Measurements from ENCODE around the gene PXMP4. TPM values are rescaled to one million over a fixed set of nuclear protein-coding genes. Genes with fewer than 3 reads are reported as not detected.
A peak's percentile ranks its signal among the peaks of the same experiment; 100 is the strongest.

Gene PXMP4, protein sequence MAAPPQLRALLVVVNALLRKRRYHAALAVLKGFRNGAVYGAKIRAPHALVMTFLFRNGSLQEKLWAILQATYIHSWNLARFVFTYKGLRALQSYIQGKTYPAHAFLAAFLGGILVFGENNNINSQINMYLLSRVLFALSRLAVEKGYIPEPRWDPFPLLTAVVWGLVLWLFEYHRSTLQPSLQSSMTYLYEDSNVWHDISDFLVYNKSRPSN
- total RNA-seq, result 6.7 TPM

DNA sequence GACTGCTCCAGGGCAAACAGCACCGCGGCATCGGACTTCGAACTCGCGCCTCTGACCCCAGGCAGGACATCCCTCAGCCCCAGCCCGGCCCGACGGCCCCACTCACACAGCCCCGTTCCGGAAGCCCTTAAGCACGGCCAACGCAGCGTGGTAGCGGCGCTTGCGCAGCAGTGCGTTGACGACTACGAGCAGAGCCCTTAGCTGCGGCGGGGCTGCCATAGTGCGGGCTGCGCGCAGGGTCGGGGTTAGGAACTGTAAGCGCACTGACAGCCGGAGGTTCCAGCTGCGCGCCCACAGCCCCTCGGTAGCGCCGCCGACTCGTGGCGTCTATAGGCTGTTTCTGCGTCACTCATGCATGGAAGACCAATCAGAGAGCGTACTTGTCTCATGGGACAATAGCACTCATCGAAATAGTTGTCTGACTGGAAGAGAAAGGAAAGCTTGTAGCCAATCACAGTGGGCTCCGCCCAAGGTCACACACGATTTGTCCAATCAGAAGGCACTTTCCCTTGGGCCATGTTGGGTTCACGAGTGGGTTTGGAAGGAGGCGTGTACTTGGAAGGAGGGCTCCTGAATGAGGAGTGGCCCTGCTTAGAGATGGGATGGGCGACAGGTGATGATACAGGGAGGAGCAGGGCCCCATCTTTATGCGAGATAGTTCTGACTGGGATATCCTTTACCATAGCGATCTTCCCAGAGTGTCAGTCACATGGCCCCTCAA, at the start of gene PXMP4:
PXMP4 (minus strand) TSS at position 322 of the 721 bp plus-strand sequence; CDS start at position 219, 103 bp downstream.
- DNase-seq (ENCODE audit: low read depth in 2 of 3, low spot score in 2 of 3), result peak; percentile 83 to 98 (median 95)

DNA sequence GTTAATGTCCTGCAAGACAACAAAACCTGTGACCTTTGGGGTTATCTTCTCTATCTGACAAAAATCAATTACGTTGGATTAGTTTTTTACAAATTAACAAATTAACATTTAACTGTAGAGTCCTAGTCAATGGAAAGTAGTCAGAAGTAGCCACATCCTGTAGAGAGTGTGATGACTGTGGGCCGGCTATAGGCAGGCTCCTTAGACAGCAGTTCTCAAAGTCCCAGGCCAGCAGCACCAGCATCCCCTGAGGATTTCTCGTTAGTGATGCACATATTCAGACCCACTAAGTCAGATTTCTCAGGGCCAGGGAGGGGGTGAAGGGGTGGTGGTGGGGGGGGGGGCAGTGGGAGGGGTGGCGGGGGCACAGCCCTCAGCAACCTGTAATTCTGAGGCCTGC, 48.9 kb upstream of the PXMP4 start:
- DNase-seq (ENCODE audit: low read depth in 2 of 3, low spot score in 2 of 3), result no peak

DNA sequence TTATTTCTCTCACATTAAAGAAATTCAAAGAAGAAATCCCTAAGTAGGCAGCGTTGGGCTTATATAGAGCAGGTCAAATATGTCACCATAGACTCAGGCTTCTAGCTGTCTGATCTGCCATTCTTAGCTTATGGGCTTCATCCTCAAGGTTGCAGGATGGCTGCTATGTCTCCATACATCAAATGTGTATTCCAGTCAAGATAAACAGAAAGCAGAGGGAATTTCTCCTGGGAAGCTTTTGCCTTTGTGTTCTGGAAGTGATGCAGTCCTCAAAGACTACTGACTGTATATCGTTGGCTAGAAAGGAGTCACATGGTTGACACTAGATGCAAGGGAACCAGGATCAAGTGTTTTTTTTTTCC, 47.6 kb upstream of the PXMP4 start:
- no peak for DNase-seq (ENCODE audit: low read depth in 2 of 3, low spot score in 2 of 3)

DNA sequence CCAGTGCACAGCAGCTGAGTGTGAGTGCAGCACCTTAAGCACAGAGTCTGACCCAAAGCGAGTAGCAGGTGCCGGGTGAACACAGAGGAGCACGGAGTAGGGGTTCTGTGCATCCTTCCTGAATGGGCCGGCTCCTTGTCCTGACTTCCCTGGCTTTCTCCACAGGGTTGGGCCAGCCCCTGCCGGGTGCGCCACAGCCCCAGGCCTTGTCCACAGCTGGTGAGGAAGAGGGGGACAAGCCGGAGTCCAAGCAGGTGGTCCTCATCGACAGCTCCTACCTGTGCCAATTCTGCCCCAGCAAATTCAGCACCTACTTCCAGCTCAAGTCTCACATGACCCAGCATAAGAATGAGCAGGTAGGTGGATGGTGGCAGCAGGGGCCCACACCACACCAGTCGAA, 46.6 kb upstream of the PXMP4 start:
- no peak for DNase-seq (ENCODE audit: low read depth in 2 of 3, low spot score in 2 of 3)

DNA sequence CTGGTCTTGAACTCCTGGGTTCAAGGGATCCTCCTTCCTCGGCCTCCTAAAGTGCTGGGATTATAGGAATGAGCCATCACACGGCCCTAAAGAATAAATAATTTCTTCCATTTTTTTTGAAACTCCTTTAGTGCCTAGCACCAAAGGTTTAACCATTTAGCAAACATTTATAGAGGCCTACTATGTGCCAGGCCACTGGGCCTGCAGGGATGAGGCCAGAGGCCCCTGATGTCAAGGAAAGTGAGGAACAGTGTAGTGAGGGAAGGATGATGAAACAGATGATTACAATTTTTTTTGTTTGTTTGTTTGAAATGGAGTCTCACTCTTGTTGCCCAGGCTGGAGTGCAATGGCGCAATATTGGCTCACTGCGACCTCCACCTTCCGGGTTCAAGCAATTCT, 45.5 kb upstream of the PXMP4 start:
- no peak for DNase-seq (ENCODE audit: low read depth in 2 of 3, low spot score in 2 of 3)

DNA sequence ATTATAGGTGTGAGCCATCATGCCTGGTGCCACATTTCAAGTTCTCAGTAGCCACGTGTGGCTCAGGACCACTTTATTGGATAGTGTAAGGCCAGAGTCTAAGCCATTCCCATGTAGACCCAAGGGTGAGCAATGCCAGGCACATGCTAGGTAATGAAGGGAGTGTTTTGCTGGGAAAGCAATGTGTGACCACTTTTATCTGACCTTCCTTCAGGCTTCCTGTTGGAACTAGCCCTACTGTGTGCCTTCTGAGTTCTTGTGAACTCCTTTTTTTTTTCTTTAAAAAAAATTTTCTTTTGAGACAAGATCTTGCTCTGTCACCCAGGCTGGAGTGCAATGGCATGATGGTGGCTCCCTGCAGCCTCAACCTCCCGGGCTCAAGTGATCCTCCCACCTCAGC, 45.0 kb upstream of the PXMP4 start:
- DNase-seq (ENCODE audit: low read depth in 2 of 3, low spot score in 2 of 3), result no peak

DNA sequence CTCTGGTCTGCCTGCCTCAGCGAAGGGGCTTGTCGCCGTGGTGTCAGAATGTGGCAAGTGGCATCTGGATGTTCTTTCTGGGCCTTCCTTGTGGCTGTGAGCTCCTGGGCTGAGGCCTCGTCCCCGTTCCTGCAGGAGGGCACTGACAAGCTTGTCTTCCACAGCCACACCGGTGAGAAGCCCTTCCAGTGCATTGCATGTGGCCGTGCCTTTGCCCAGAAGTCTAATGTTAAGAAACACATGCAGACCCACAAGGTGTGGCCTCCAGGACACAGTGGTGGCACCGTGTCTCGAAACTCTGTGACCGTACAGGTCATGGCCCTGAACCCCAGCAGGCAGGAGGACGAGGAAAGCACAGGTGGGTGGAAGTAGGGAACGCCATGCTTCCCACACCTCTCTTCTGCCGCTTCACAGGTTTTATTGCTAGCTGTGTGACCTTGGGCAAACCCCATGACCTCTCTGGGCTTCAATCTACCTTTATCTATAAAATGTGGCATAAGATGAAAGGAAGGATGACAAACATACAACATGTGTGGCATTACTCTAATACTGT, 41.7 kb upstream of the PXMP4 start:
- DNase-seq (ENCODE audit: low read depth in 2 of 3, low spot score in 2 of 3), result no peak

DNA sequence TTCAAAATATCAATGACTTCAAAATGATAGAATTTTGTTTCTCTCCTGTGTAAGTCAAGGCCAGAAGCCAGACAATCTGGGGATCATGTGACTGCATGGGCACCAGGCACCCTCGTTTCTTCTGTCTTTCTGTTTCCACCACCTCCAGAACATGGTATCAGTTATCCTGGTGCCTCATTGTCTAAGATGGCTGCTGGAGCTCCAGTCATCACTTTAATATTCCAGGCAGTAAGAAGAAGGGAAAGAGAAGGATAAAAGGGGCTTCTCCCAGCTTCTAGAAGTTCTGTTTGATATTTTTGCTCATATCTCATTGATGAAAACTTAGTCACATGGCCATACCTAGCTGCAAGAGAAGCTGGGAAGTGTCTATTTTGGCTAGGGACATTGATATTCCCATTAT, 37.3 kb upstream of the PXMP4 start:
- DNase-seq (ENCODE audit: low read depth in 2 of 3, low spot score in 2 of 3), result no peak

DNA sequence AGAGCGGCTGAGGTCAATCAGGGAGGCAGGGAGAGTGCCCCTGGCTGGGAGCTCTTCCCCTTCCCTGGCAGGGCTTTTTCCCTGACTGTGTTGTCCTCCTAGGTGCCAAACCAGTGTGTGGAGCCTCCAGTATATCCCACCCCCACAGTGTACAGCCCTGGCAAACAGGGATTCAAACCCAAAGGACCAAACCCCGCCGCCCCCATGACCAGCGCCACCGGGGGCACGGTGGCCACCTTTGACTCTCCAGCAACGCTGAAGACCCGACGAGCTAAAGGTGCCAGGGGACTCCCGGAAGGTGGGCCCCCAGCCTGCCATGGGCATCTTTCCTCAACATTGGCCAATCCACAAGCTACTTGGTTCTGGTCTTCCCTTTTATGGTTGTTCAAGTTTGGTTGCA, 36.9 kb upstream of the PXMP4 start:
- no peak for DNase-seq (ENCODE audit: low read depth in 2 of 3, low spot score in 2 of 3)

DNA sequence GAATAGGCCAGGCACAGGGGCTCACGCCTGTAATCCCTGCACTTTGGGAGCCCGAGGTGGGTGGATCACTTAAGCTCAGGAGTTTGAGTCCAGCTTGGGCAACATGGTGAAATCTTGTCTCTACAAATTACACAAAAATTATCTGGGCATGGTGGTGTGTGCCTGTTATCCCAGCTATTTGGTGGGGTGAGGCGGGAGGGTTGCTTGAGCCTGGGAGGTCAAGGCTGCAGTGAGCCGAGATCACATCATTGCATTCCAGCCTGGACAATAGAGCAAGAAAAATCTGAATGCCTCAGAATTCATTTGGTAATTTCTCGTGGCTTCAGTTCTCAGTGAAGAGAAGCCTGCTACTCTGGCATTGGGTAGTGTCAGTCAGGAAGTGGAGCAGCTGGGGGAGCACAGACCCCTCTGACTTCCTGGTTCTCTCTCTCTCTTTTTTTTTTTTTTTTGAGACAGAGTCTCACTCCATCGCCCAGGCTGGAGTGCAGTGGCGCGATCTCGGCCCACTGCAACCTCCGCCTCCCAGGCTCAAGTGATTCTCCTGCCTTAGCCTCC, 35.9 kb upstream of the PXMP4 start:
- peak in 1 of 3 donors; percentile 36 for DNase-seq (ENCODE audit: low read depth in 2 of 3, low spot score in 2 of 3)

DNA sequence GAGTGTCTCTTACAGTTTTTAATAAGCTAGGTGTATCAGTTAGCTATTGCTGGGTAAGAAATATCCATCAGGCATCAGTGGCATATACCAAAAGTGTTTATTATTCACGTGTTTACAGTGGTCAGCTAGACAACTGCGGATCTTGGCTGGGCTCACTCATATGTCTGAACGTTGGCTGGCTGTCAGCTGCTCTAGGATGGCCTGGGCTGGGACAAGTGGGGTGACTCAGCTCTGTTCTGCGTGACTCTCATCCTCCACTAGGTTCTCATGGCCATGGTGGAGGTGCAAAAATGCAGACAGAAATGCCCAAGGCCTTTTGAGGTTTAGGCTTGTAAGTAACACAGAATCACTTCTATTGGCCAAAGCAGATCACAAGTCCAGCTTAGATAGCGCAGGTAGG, 33.7 kb upstream of the PXMP4 start:
- DNase-seq (ENCODE audit: low read depth in 2 of 3, low spot score in 2 of 3), result no peak

DNA sequence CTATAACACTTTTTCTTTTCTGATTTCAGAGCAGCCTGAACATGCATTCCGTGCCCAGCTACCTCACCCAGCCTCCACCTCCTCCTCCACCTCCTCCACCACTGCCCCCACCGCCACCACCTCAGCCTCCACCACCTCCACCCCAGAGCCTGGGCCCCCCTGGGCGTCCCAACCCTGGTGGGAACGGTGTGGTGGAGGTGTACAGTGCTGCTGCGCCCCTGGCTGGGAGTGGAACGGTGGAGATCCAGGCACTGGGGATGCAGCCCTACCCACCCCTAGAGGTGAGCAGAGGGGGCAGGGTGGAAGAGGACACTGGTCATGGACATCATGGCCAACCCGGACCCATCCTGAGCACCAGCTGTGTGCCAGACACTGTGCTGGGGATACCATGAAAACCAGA, 33.0 kb upstream of the PXMP4 start:
- DNase-seq (ENCODE audit: low read depth in 2 of 3, low spot score in 2 of 3), result no peak

DNA sequence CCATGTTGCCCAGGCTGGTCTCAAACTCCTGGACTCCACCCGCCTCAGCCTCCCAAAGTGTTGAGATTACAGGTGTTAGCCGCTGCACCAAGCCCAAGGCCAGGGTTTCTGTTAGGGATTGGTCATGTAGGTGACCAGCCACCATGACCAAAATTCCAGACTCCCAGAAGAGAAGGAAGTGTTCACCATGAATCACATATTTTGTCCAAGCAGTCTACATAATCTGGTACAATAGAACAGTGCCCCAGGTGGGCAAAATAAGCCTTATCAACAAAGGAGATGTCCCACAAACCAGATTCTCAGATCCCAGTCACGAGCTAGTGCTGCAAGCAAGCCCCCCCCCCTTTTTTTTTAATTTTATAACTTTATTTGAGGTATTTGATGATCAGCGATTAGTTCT, 31.7 kb upstream of the PXMP4 start:
- DNase-seq (ENCODE audit: low read depth in 2 of 3, low spot score in 2 of 3), result no peak

DNA sequence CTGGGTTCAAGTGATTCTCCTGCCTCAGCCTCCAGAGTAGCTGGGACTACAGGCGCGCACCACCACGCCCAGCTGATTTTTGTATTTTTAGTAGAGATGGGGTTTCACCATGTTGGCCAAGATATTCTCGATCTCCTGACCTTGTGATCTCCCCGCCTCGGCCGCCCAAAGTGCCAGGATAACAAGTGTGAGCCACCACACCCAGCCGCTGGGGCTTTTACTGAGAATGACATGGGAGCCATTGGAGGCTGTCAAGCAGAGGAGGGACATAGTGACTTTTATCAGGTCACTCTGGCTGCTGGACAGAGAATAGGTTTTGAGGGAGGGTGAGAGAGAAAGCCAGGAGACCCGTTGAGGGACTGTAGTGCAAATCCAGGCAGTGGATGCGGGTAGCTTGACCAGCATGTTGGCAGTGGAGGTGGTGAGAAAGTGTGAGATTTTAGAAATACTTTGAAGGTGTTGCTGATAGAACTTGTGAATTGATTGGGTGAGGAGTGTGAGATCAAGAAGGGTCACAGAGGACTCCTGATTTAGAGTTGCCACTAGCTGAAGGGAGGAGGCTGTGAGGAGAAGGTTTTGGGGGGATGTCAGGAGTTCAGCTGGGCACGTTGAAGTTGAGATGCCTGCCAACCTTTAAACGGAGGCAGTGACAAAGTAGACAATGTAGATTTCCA, 26.4 kb upstream of the PXMP4 start:
- DNase-seq (ENCODE audit: low read depth in 2 of 3, low spot score in 2 of 3), result no peak

DNA sequence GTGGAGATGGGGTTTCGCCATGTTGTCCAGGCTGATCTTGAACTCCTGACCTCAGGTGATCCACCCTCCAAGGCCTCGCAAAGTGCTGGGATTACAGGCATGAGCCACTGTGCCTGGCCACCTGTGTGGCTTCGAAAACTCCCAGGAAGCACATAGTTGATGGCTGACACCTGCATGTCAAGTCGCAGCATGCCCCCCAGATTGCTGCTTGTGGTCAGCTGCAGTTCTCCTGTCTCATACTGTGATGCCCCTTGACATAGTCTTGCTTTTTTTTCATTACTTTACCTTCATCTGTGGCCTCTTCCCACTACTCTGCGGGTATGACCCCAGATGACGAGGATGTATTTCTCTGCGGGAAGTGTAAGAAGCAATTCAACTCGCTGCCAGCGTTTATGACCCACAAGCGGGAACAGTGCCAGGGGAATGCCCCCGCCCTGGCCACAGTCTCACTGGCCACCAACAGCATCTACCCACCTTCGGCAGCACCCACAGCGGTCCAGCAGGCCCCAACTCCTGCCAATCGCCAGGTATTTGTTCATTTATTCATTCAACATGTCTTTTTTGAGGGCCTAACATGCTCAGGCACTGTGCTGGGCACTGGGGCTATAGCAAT, 24.8 kb upstream of the PXMP4 start:
- DNase-seq (ENCODE audit: low read depth in 2 of 3, low spot score in 2 of 3), result no peak

DNA sequence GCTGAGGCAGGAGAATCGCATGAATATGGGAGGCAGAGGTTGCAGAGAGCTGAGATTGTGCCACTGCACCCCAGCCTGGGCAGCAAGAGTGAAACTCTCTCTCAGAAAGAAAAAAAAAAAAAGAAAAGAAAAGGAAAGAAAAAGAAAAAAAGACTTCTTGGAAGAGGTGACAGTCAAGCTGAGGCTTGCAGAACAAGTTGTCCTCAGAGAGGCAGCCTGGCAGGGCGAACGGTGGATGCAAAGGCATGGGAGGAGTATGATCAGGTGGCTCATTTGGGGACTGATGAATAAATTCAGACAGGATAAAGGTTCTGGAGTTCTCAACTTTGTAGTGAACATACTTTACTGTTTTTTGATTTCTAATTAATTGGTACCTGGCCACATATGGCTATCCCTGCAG, 24.1 kb upstream of the PXMP4 start:
- no peak for DNase-seq (ENCODE audit: low read depth in 2 of 3, low spot score in 2 of 3)

DNA sequence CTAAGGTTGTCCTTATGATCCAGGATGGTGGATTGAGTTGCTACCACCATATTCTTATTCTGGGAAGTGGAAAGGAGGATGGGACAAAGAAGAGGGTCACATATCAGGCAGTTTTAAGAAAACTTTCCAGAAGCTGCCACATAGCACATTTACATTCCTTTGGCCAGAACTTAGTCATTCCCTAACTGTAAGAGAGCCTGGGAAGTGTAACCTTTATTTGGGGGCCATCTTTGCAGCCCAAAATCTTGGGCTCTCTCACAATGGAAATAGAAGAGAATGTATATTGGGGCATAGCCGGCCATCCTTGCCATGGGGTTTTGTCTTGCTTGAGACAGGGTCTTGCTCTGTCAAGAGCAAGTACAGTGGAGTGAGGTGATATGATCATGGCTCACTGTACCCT, 20.1 kb upstream of the PXMP4 start:
- DNase-seq (ENCODE audit: low read depth in 2 of 3, low spot score in 2 of 3), result no peak

DNA sequence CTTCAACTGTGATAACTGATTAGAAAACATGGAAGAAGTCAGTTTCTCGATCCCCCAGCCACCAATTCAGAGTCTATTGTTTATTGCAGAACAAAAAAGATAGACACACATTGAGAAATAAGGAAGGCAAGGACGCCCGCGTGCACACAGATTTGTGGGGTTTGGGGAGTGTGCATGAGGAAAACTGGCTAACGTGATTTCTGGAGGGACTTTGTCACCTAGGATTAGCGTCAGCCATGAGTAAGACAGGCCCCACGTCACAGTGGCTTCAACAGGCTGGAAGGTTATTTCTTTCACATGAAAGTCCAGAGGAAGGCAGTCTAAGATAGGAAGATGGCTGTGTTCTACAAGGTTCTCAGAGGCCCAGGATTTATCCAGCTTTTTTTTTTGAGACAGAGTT, 19.4 kb upstream of the PXMP4 start:
- no peak for DNase-seq (ENCODE audit: low read depth in 2 of 3, low spot score in 2 of 3)

DNA sequence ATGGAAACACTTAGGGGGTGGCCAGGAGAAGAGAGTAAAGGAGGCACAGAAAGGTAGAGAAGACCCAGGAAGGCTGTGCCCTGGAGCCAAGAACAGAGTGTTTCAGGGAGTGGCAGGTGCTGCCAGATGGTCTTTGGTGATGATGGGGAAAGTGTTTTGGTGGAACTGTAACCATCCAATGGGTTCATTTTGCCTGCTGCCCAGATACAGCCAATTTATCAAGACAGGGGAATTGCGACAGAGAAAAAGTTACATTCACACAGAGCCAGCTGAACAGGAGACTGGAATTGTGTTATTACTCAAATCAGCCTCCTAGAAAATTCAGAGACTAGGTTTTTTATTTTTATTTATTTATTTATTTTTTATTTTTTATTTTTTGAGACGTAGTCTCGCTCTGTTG, 16.9 kb upstream of the PXMP4 start:
- no peak for DNase-seq (ENCODE audit: low read depth in 2 of 3, low spot score in 2 of 3)

DNA sequence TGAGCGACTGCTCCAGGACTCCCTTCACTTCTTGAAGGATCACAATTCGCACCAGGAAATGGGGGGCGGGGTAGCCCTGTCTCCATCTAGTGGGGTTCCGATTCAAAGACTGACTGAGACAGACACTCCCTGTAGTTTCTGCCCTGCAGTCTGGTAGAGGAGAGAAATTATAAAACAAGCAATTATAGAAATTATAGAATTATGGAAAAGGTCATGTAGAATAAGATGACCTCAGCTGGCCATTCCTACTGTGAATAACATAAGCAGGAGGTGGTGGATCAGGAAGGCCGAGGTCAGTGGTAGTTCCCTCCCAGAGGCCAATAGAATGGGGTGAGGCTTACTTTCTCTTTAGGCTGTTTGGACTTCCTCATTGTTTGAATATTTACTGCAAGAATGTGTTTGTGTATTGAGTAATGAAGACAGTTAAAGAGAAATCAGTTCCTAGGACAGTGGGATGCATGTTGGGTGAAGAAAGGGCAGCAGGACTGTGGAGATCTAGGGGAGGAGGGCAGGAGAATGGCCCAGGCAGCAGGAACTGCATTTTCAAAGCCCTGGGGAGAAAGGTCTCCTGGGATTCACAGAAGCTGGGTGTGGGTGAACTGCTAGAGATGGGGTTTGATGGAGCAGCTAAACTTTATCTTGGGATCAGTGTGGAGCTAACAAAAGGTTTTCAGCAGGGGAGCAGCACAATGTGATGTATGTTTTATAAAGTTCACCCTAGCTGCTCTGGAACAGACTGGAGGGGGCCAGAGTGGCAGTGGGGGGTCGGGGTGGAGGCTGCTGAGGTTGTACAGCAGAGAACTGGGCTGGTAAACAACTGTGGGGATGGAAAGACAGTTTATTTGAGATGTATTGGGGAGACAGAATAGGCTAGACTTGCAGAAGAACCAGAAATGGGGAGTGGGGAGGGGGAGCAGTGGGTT, 13.8 kb upstream of the PXMP4 start:
- peak in 1 of 3 donors; percentile 50 for DNase-seq (ENCODE audit: low read depth in 2 of 3, low spot score in 2 of 3)

Measured in hematopoietic multipotent progenitor cell (in vitro differentiated cells).